Activated CD8-positive, alpha-beta memory T cell treated with anti-CD3 and anti-CD28 coated beads, Interleukin-2, amount 50 U/mL, for 24 hours (primary cell): ENCODE results near the gene POLR1C.
A peak's percentile ranks its signal among the peaks of the same experiment; 100 is the strongest.
"Not testable (repeated sequence)": the region's sequence is repeated elsewhere in the genome, so short reads cannot be mapped to it uniquely, and the experiment has no call there.

Experiments used
- DNase-seq: peaks from one replicate; pipeline ENCODE4 v3.0.0-alpha.2; 2020; ENCODE audit errors: extremely low read depth

POLR1C gene, protein sequence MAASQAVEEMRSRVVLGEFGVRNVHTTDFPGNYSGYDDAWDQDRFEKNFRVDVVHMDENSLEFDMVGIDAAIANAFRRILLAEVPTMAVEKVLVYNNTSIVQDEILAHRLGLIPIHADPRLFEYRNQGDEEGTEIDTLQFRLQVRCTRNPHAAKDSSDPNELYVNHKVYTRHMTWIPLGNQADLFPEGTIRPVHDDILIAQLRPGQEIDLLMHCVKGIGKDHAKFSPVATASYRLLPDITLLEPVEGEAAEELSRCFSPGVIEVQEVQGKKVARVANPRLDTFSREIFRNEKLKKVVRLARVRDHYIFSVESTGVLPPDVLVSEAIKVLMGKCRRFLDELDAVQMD

DNA sequence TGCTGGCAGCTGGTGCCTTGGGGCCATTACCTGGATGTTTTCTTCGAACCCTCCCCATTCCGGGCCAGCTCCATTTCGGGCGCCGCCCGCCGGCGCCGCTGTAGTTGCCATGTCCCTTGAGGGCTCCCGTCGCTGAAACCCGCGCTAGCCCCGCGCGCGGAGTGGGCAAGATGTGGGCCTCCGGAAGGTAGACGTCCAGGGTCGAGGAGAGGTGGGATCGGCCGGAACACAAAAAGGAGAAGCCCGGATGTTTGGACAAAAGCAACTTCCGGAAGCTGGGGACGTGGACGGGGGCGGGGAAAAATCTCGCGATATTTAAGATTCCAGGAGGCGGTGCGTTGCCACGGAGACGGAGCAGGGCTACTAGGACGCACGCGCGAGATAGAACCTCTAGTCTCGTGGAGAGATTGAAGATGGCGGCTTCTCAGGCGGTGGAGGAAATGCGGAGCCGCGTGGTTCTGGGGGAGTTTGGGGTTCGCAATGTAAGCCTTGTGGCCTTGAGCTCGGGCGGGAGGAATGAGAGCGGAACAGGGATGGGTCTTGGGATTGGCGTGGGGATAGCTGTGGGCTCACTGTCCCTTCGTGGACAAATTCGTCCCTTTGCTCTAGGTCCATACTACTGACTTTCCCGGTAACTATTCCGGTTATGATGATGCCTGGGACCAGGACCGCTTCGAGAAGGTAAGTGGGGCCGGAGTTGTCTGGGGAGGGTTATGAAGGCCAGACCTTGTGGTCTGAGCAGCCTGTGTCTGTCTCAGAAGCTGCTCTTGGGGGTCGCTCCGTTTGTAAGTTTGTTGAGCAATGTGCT lies at the start of gene POLR1C, which contains the start of gene YIPF3:
Gene POLR1C, plus strand, starts transcription at position 393 of the 808 bp plus-strand sequence. Its CDS starts 21 bp downstream, at position 414.
Gene YIPF3, minus strand, starts transcription at position 230 of the 808 bp plus-strand sequence. Its CDS starts 119 bp downstream, at position 111.
- peak; percentile 96 for DNase-seq

DNA sequence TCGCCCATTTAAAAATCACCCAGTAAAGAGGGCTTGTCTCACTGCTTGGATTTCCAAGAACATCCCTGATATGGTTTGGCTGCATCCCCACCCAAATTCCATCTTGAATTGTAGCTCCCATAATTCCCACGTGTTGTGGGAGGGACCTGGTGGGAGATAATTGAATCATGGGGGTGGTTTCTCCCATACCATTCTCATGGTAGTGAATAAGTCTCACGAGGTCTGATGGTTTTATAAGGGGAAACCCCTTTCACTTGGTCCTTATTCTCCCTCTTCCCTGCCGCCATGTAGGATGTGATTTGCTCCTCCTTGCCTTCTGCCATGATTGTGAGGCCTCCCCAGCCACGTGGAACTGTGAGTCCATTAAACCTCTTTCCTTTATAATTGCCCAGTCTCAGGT lies 49.6 kb upstream of the POLR1C start:
- DNase-seq = not testable (repeated sequence)

DNA sequence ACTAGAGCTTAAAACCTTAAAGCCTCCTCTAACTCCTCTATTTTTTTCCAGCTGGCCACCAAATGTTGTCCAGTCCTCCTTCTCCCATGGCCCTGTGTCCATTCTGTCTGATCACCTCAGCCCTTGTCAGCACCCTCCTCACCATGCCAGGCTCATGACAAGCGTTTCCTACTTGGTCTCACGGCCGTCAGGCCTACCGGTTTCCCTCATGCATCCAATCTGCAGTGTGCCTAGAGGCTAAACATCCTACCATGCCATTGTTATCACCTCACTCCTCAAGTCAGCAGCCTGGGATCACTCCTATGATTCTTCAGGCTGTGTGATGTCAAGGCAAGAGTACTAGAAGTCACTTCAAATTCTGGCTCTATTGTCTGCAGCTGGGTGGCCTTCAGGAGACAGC lies 49.1 kb upstream of the POLR1C start:
- DNase-seq = no peak

DNA sequence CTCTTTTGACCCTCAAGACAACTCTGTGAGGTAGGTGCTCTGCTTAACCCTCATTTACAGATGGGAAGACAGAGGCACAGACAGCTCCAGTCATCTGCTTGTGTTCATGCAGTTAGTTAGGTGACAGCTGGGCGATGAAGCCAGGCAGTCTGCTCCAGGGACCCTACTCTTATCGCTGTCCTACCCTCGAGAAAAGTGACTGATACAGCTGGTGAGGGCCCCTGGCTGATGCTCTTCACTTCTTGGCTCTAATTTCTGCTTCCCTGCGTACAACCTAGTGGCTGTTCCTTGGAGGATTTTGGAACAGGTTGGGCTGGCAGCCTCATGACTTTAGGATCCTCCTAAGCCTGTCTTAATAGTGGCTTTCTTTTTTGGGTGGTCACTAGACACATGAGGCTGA lies 48.6 kb upstream of the POLR1C start:
- DNase-seq = no peak

DNA sequence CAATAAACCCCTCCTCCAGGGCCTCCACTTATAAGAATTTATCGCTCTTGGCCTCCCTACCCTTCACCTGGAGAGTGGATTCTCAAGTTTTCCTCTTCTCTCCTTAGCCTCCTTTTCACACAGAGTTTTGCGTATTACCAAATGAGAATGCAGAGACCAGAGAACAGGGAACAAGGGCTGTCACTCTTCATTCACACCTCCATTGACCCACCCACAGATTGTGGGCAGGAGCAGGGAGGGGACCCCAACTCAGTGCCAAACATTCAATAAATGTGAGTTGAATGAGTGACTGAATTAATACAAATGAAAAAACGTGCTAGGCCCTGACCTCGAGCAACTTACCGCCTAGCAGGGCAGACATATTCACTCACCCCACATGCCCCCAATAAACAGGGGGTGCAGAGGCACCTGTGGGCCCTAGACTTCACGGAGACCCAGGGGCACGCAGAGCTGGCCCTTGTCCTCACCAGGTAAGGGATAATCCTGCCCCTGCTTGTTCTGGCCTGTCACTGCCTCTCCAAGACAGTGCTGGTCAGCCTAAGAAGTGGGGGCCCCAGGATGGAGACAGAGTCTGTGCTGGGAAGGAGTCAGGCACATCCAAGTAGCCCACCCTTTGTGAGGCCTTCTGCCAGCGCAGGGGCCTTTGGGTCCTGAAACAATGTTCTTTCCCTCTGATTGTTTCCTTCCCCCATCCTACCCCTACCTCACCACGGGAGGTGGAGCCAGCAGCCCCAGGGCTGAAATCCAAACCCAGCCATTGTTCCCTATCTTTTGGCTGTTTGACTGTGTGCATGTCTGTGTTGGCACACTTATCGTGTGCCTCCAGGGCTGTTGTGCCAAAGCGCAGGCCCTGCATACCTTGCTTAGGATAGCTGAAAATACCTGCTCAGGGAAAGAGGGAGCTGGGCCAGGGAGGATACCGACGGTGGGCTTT lies 47.9 kb upstream of the POLR1C start:
- DNase-seq = no peak

DNA sequence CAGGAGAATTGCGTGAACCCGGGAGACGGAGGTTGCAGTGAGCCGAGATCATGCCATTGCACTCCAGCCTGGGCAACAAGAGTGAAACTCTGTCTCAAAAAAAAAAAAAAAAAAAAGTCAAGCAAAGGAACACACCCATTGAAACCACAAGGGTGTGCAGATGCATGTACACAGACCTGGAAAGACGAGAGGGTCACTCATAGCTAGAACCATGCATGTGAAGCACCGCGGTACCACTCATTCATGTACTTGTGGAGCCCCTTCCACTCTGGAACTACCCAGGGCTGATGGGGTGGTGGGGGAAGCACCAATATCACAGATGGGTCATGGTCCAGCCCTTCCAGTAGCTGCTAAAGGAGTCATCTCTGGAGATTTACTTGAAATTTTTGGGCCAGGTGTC lies 46.9 kb upstream of the POLR1C start:
- DNase-seq = no peak

DNA sequence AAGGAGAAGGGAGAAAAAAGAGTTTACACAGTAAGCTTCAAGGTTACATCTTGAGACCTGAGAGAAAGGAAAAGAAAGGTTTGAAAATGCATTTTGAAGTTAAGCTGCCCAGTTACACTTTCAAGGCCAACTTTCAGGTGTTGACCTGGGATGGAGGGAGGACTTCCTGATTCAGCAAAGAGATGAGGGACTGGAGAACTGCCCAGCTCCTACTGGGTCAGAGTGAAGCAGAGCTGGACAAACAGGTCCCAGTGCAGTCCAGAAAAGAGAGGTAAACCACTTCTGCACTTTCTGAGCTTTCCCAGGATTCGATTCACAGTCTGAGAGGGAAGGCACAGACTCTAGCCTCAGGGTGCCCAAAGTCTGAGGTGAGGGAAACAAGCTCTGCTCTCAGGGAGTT lies 45.5 kb upstream of the POLR1C start:
- no peak for DNase-seq

DNA sequence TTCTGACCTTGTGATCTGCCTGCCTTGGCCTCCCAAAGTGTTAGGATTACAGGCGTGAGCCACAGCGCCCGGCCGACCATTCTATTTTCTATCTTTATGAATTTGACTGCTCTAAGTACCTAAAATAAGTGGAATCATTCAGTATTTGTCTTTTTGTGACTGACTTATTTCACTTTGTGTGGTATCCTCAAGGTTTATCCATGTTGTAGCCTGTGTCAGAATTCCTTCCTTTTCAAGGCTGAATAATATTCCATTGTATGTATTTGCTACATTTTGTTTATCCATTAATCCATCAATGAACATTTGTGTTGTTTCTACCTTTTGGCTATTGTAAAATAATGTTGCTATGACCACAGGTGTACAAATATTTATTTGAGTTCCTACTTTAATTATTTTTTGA lies 44.4 kb upstream of the POLR1C start:
- no peak for DNase-seq

DNA sequence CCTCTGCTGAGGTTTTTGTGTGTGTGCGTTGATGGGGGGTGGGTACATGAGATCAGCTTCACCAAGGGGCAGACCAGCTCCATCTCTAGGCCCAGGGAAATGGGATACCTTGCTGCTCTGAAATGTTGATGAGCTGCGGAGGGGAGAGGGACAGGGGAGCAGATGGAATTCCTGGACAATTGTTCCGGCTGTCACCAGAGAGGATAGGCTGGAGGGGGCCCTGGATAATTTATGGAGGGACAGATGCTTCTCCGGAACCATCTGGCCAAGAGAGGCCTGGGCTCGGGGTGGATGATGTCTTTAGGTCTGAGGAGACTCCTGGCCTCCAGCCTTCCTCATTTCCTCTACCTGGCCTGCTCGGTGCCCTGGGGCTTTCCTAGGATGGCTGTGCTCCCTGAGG lies 41.4 kb upstream of the POLR1C start:
- DNase-seq = no peak

DNA sequence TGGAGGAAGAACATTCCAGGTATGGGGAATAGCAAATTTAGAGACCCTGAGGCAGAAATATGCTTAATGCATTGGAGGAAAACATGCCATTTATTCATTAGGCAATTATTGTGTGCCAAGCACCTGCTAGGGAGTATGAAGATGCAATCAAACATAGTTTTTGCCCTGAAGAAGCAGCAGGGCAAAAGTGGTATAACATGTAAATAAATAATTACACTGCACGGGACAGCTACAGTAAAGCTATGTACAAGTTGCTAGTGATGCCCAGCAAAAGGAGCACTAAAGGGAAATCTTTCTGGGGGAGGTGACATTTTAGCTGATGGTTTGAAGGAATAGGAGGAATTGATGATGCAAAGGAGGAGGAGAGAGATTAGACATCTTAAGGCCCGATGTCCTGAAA lies 40.1 kb upstream of the POLR1C start:
- no peak for DNase-seq

DNA sequence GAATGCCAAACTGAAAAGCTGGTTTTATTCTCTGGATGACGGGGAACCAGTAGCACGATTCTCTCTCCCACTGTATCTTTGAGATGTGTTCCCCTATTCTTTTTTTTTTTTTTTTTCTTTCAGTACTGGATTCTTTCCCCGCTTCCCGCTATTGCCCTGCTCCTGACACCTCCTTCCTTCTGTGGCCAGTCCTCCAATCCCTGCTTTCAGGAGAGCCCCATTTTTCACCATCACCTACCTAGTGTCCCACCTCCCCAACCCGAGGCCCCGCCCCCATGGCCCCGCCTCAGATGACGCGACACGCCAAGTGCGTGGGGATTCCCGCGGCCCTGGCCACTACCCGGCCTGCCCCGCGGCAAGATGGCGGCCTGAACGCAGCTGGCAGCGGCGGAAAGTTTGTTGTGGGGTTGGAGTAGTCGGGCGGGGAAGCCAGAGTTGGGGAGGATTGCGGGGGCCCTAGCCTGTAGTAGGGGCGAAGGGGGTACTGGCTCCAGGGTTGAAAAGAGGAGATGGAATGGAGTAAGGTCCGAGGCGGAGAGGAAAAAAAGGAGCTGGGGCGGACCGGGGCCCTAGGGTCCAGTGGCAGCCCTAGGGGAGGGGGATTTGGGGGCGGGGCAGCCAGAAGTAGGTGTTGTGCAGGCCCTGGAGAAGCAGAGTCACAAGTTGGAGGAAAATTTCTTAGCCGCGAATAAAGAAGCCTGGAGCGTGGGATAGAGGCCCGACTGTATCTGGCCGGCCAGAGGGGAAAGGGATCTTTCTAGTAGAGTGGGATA lies 39.5 kb upstream of the POLR1C start, which contains the start of gene TJAP1:
Gene TJAP1, plus strand, starts transcription at position 336 of the 773 bp plus-strand sequence. CDS start 21,432 bp downstream, outside the sequence.
- peak; percentile 90 for DNase-seq

DNA sequence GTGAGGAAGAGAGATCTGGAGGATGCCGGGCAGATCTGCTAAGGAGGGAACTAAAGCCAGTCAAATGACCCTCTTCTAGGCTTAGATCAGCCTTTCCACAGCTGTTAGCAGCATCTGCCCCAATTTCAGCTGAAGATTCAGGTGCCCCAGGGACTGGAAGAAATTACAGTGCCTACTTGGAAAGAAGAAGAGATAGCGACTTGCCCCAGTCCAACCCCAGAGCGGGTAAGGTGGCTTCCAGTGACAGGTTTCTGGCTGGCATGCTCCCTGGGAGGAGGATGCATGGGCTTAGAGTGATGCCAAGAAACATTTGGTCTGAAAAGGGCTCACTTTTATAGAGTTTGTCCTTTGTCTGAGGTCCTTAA lies 38.9 kb upstream of the POLR1C start:
- no peak for DNase-seq

DNA sequence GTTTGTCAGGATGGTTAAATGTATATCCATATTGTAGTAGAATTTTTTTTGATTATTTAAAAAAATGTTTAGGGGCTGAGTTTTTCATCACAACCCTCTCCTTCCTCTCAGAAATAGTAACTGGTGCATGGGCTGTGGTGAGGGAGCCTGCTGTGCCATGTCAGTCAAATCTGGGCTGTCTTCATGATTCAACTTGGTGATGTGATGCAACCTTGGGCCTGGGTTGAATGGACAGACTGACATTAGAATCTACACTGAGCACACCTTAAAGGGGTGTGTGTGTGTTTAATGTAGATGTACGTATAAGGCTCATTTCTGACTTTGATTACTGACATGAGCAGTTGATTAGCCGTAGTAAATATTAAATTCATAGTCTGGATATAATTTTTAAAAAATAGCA lies 35.8 kb upstream of the POLR1C start:
- DNase-seq = no peak

DNA sequence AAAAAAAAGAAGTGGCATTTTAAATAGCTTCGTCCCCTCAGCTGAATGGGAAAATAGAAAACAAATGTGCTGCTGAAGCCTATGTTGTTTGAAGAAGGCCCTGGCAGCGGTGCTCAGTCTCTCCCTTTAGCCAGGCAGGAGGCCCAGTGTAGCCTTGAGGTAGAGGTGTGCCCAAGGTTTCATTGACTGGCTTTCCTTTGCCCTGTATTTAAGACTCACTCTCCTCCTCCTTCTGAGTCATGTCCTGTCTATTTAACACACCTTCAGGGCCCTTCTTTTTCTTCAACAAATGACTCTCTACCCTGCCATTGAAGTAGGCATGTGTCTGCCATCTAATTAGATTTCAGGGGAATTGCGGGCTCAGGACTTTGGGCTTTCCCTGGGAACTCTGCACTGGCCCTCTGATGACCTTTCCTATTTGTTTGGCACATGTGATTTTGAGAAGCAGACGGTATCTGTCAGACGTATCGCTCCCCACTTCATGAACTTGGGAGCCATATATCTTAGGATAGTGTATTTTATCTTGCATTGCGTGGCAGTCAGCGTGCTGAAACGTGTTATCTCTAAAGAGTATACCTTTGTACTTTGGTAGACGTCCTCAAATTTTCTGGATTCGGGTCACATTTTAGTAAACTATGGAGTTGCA lies 35.2 kb upstream of the POLR1C start:
- no peak for DNase-seq

DNA sequence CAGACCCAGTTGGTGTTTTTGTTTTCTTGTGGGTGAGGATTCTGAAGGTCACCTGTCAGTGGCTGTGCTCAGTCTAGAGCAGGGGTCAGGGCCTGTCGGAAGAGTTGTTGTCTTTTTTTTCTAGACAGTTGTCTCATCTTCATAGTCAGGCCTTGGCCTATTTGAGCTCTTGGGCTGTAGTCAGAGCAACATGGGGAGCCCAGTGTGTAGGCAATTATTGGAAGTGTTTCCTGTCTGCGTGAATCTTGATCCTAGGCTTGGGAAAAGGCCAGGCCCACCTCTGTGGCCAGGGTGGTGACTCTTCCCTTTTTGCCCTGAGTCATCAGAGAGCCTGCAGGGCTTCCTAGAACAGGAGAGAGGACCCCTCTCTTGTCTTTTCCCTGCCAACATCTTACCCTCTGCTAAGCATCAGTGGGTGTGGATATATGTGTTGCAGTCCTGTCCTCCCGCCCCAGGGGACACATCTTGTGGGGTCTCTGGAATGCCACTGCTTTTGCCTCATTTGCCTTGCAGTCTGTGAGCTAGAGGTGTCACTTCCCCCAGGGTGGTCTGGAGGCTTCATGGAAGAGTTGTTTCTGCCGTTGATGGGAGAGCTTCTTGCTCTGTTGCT lies 28.1 kb upstream of the POLR1C start:
- DNase-seq = no peak

DNA sequence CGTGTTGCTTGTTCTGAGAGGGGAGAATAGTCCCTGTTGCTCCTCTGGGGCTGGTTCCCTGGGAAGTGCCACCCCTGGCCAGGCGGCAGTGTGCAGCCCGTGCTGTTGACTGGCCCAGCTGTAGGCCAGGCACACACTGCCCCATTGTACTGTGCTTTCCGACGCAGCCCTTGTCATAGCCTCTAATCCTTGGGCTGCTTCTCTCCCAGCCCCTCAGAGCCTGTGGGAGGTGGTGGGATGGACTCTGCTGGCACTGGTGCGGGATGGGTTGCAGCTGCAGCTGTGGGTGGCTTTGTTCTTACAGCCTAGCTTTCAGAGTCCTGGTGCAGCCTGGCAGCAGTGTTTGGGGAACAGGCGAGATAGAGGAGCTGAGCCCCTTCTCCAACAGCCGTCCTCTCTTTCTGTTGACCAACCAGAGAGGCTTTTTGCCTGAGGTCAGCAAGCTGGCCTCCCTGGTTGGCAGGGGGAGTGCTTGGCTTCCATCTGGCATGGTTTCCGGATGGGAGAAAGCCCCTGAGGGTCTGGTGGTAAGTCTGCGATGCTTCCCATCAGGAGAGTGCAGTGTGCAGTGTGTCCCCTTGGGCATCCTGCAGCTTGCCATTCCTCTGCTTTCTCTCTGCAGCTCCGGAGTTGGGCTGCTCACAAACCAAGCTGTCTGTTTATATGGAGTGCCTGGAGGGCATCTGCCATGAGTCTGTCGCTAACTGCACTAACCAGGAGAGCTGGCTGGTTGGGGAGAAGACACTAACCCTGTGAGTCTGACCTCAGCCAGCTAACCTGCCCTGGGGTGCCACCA lies 27.4 kb upstream of the POLR1C start:
- no peak for DNase-seq

DNA sequence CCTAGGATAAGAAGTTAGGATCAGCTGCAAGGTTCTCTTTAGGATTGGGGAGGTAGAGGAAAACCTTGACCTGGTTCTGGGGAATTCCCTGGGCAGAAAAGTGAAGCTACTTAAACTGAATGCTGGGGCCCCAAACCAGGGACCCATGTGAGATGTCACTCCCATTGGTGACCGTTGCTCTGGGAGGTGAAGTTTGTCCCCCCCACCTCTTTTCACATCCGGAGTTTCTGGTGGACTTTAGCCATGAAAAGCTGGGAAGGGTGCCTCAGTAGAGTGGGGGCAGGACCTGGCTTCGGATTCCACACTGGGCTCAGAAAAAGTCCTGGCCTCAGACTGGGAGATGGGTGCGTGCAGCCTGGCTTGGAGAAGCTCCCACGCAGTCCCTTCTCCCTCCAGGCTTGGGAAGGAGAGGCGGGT lies 26.4 kb upstream of the POLR1C start:
- DNase-seq = no peak

DNA sequence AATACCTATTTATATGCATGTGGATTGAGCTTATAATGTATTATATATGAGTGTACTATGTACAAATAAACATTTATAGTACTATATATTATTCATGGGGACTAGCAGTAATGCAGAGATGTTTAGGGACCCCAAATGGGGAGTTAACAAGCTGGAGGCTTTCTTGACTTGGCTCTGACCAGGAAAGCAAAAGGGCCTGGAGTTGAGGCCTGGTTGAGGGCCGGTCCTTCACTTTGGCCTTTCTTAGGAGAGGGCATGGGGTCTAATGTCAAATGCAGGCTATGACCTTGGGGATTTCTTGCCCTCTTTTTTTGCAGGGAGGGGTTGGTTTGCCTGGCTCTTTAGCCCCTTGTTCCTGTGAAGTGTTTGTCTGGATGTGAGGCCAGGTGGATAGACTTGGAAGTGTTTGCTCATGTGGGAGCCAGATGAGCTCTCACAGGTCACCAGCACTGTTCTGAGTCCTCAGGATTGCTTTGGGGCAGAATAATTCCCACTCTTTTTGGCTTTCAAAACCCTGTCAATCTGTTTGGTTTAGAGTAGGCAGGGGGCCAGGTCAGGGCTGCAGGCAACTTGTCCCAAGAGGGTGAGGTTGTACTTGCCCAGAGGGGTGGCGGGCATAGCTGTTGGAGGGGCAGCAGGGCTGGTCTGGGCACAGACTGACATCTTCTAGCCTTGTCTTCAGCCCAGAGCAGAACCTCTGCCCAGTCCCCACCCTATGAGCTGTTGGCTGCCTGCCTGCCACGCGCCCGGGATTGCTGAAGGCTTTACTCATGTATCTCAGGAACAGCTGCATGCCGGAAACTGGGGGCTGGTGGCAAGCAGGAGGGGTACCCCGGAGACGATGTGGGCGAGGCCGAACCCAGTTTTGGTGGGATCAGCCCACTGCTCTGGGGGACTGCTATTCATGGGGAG lies 24.9 kb upstream of the POLR1C start:
- DNase-seq = no peak
